AG04450 (cell line): Measurements from ENCODE around the gene H19. TPM values are rescaled to one million over a fixed set of nuclear protein-coding genes. Genes with fewer than 3 reads are reported as not detected.

Experiments used
- CTCF ChIA-PET: fragments of 300-600, 350-600 bp; formaldehyde crosslinking; extraction: SDS; loops from one replicate; lab custom pipeline; 2022; ENCODE audit warnings: antibody characterized with exemption, inconsistent platforms; lab: Charles Lee
- POLR2A ChIA-PET: fragments of 350-600 bp; formaldehyde crosslinking; extraction: SDS; loops from one replicate; lab custom pipeline; 2021; ENCODE audit warnings: antibody characterized with exemption, inconsistent platforms; lab: Yijun Ruan, JAX
- DNase-seq: peaks from one replicate; pipeline ENCODE4 v3.0.0-alpha.2; 2011; ENCODE audit warnings: low read depth, low spot score
- H3K27ac ChIP-seq: one replicate; pipeline ENCODE4 v1.5.1; 2012; ENCODE audit warnings: low read depth, low read length, control low read depth
- H3K27me3 ChIP-seq: one replicate; pipeline ENCODE4 v1.6.0; 2012; ENCODE audit warnings: low read length; ENCODE audit not compliant: control insufficient read depth, insufficient read depth
- H3K4me3 ChIP-seq: 2 replicates; pipeline ENCODE4 v1.5.1; 2011; ENCODE audit warnings: mild to moderate bottlenecking, low read depth, low read length, control low read depth
- H3K9me3 ChIP-seq: 2 replicates; pipeline ENCODE4 v1.5.1; 2012; ENCODE audit warnings: low read length; ENCODE audit not compliant: control insufficient read depth, insufficient read depth
- CTCF ChIP-seq: IDR thresholded peaks from 2 replicates; pipeline ENCODE4 v1.5.1; 2011; ENCODE audit warnings: low read depth, low read length, control low read depth, inconsistent platforms
- polyA plus RNA-seq: library from polyadenylated mRNA; depleted of rRNA; stranded (reverse); fragments of >200 nt; gene quantifications from 2 replicates; pipeline ENCODE4 v1.2.3, GENCODE V29; 2011

Gene H19
- polyA plus RNA-seq, 1 experiment = 0.10 TPM

- no peaks in the 10 kb centered on the region for H3K27me3 ChIP-seq
- no peak for DNase-seq
- H3K27ac ChIP-seq = no peak overlapping the region
- POLR2A ChIA-PET = no interaction called here
- no peak overlapping the region for H3K4me3 ChIP-seq
- CTCF ChIA-PET = no interaction called here
- TF ChIP-seq CTCF = no peak
- H3K9me3 ChIP-seq = no peaks in the 10 kb centered on the region
Measured at GRCh38 chr11:1994121-1994520, 3.5 kb downstream of the H19 start.

- H3K27ac ChIP-seq = no peak overlapping the region
- CTCF ChIA-PET = interaction anchor here (0.6 kb wide), 1 partner anchor 10 kb away, joined by 3 read pairs; no protein-coding TSS in a partner anchor
- H3K4me3 ChIP-seq = no peak overlapping the region
- no peak for TF ChIP-seq CTCF
- no peaks in the 10 kb centered on the region for H3K9me3 ChIP-seq
- H3K27me3 ChIP-seq = no peaks in the 10 kb centered on the region
- POLR2A ChIA-PET = no interaction called here
- no peak for DNase-seq
Measured at GRCh38 chr11:1992111-1992510, 5.5 kb downstream of the H19 start.

- Histone ChIP-seq H3K9me3 (no peaks in the 10 kb centered on the region), H3K4me3 (no peak overlapping the region), H3K27me3 (no peaks in the 10 kb centered on the region), H3K27ac (no peak overlapping the region)
- ChIA-PET CTCF (interaction anchor here (0.6 kb wide), 1 partner anchor 11 kb away, joined by 3 read pairs; no protein-coding TSS in a partner anchor), POLR2A (no interaction called here)
- DNase-seq = no peak
- TF ChIP-seq CTCF = no peak
Measured at GRCh38 chr11:1990872-1991578, 6.6 kb downstream of the H19 start.

GRCh38 chr11:1989953-1990352 is 7.7 kb downstream of the H19 start:
- Histone ChIP-seq H3K27me3 (no peaks in the 10 kb centered on the region), H3K4me3 (no peak overlapping the region), H3K9me3 (no peaks in the 10 kb centered on the region), H3K27ac (no peak overlapping the region)
- DNase-seq = no peak
- no peak for TF ChIP-seq CTCF
- ChIA-PET CTCF (no interaction called here), POLR2A (no interaction called here)

GRCh38 chr11:1988667-1989317 is 8.8 kb downstream of the H19 start:
- H3K4me3 ChIP-seq = no peak overlapping the region
- CTCF ChIA-PET = interaction anchor here (0.7 kb wide), 1 partner anchor 11 kb away, joined by 3 read pairs; no protein-coding TSS in a partner anchor
- H3K9me3 ChIP-seq = no peaks in the 10 kb centered on the region
- no peak overlapping the region for H3K27ac ChIP-seq
- H3K27me3 ChIP-seq = no peaks in the 10 kb centered on the region
- no peak for DNase-seq
- POLR2A ChIA-PET = no interaction called here
- no peak for TF ChIP-seq CTCF
